CD14-positive monocyte (primary cell): Measurements from ENCODE around the gene DCLK1. TPM values are rescaled to one million over a fixed set of nuclear protein-coding genes. Genes with fewer than 3 reads are reported as not detected.

Experiments used
- DNase-seq, 3 donors: peaks; one replicate each; pipeline ENCODE4 v3.0.0-alpha.2; 2011 to 2022
- H2AFZ ChIP-seq: 2 replicates; pipeline ENCODE4 v1.6.0; 2012; ENCODE audit warnings: mild to moderate bottlenecking, low read depth, low read length, inconsistent platforms; ENCODE audit not compliant: insufficient read depth, poor library complexity, severe bottlenecking
- H3K27ac ChIP-seq, 2 donors: 1 replicate in 1 of 2; 2 replicates in 1 of 2; pipeline ENCODE4 v1.5.1; 2012 to 2013; ENCODE audit warnings: low read length in 2 of 2, control low read depth in 1 of 2, inconsistent platforms in 1 of 2, low read depth in 1 of 2, mild to moderate bottlenecking in 1 of 2
- H3K27me3 ChIP-seq, 2 donors: one replicate each; pipeline versions ENCODE4 v1.6.0 to v1.6.1; 2011 to 2013; ENCODE audit warnings: low read length in 2 of 2; ENCODE audit not compliant: control insufficient read depth in 2 of 2, insufficient read depth in 2 of 2
- H3K36me3 ChIP-seq, 2 donors: replicated peaks in 1 of 2; 1 replicate in 1 of 2; 2 replicates in 1 of 2; pipeline versions ENCODE4 v1.5.1 to v1.6.1; 2012 to 2013; ENCODE audit warnings: low read length in 2 of 2, control low read depth in 1 of 2, inconsistent platforms in 1 of 2, mild to moderate bottlenecking in 1 of 2; ENCODE audit not compliant: insufficient read depth in 2 of 2, control insufficient read depth in 1 of 2
- H3K4me1 ChIP-seq, 2 donors: 1 replicate in 1 of 2; 2 replicates in 1 of 2; pipeline versions ENCODE4 v1.5.1 to v1.6.1; 2012 to 2013; ENCODE audit warnings: low read length in 2 of 2, control low read depth in 1 of 2, inconsistent platforms in 1 of 2, mild to moderate bottlenecking in 1 of 2, moderate library complexity in 1 of 2; ENCODE audit not compliant: insufficient read depth in 2 of 2, control insufficient read depth in 1 of 2
- H3K4me2 ChIP-seq: replicated peaks from 2 replicates; pipeline ENCODE3; 2012; ENCODE audit warnings: low read length, moderate library complexity, mild to moderate bottlenecking; ENCODE audit not compliant: poor library complexity, severe bottlenecking; ENCODE audit errors: extremely low read depth
- H3K4me3 ChIP-seq, 3 experiments: fragments of 200-600 bp in 1 of 3; sonication (generic) in 1 of 3; replicated peaks in 1 of 3; 1 replicate in 2 of 3; 2 replicates in 1 of 3; pipeline ENCODE4 v1.5.1; 2011 to 2013; ENCODE audit warnings: low read length in 3 of 3, mild to moderate bottlenecking in 3 of 3, control low read depth in 2 of 3, low read depth in 2 of 3, inconsistent platforms in 1 of 3, moderate library complexity in 1 of 3
- H3K79me2 ChIP-seq: 2 replicates; pipeline ENCODE4 v1.6.0; 2012; ENCODE audit warnings: mild to moderate bottlenecking, control low read depth, inconsistent platforms, low read length, moderate library complexity; ENCODE audit not compliant: insufficient read depth
- H3K9ac ChIP-seq: 2 replicates; pipeline ENCODE4 v1.6.0; 2017; ENCODE audit warnings: low read length, mild to moderate bottlenecking; ENCODE audit not compliant: insufficient read depth, poor library complexity, severe bottlenecking
- H3K9me3 ChIP-seq, 2 donors: replicated peaks in 1 of 2; 1 replicate in 1 of 2; 2 replicates in 1 of 2; pipeline versions ENCODE4 v1.5.1 to v1.6.1; 2012 to 2013; ENCODE audit warnings: low read length in 2 of 2, control low read depth in 1 of 2; ENCODE audit not compliant: control insufficient read depth in 1 of 2, insufficient read depth in 1 of 2
- H4K20me1 ChIP-seq: 2 replicates; pipeline ENCODE4 v1.6.0; 2012; ENCODE audit warnings: mild to moderate bottlenecking, low read length, control low read depth, moderate library complexity; ENCODE audit not compliant: insufficient read depth
- H3K27ac Mint-ChIP-seq, 7 donors: one replicate each; pipeline ENCODE4 v1.8.0; 2020; ENCODE audit warnings: mild to moderate bottlenecking in 7 of 7, mixed read lengths in 7 of 7, moderate library complexity in 6 of 7, inconsistent platforms in 2 of 7
- H3K27me3 Mint-ChIP-seq, 3 donors: one replicate each; pipeline ENCODE4 v1.8.0; 2021 to 2022; ENCODE audit warnings: low read depth in 3 of 3, mild to moderate bottlenecking in 3 of 3, mixed read lengths in 3 of 3, moderate library complexity in 3 of 3, inconsistent platforms in 1 of 3
- H3K36me3 Mint-ChIP-seq, 2 donors: one replicate each; pipeline ENCODE4 v1.8.0; 2020; ENCODE audit warnings: mixed read lengths in 2 of 2, inconsistent platforms in 1 of 2, mild to moderate bottlenecking in 1 of 2
- H3K4me1 Mint-ChIP-seq: one replicate; pipeline ENCODE4 v1.8.0; 2020; ENCODE audit warnings: mild to moderate bottlenecking, mixed read lengths
- H3K4me3 Mint-ChIP-seq, 2 donors: one replicate each; pipeline ENCODE4 v1.8.0; 2020; ENCODE audit warnings: mild to moderate bottlenecking in 2 of 2, mixed read lengths in 2 of 2, moderate library complexity in 1 of 2
- H3K9me3 Mint-ChIP-seq, 7 donors: one replicate each; pipeline ENCODE4 v1.8.0; 2020 to 2022; ENCODE audit warnings: mixed read lengths in 7 of 7, mild to moderate bottlenecking in 6 of 7, moderate library complexity in 6 of 7, inconsistent platforms in 2 of 7
- WGBS: methylation state at CpG from one replicate; pipeline ENCODE4 v1.1.5; 2013; ENCODE audit warnings: missing lambda C conversion rate; ENCODE audit not compliant: insufficient coverage; 5-methylcytosine and 5-hydroxymethylcytosine counted together
- intact Hi-C, 2 donors: fragments of 100-400 bp; cut with micrococcal nuclease; formaldehyde crosslinking; loops; one replicate each; pipeline versions ENCODE4 v1.15.0 to v1.15.1; 2023
- polyA plus RNA-seq, 3 donors: library from polyadenylated mRNA; depleted of rRNA in 1 of 3; unstranded in 2 of 3; stranded (reverse) in 1 of 3; fragments of 300-500 nt in 2 of 3; fragments of >200 nt in 1 of 3; fragmentation: Illumina TruSeq in 2 of 3; gene quantifications; 1 replicate in 2 of 3; 2 replicates in 1 of 3; pipeline ENCODE4 v1.2.3, GENCODE V29; 2012 to 2021
- TF ChIP-seq, protein P1 (sequence below): fragments of 200-600 bp; IDR thresholded peaks from one replicate; pipeline ENCODE4 v1.8.0; 2022; ENCODE audit warnings: antibody characterized with exemption, mild to moderate bottlenecking

The DCLK1 gene
- polyA plus RNA-seq, 3 donors, result not detected

GRCh38 chr13:35964863-35965180 is 166.4 kb downstream of the DCLK1 start:
- no peak for DNase-seq
- H3K4me3 ChIP-seq, result no peak overlapping the region
- Mint-ChIP-seq H3K27me3 (peaks cover 0 to 4% (median 2%) of the 10 kb centered on the region in 3 donors), H3K27ac (no peak overlapping the region), H3K36me3 (no peaks in the 10 kb centered on the region), H3K4me3 (no peak overlapping the region), H3K9me3 (peaks cover 0 to 12% (median 7%) of the 10 kb centered on the region in 7 donors), H3K4me1 (no peaks in the 10 kb centered on the region)
- H3K27me3 ChIP-seq, result no peaks in the 10 kb centered on the region
- no peak overlapping the region for H3K4me2 ChIP-seq
- peaks cover 0 to 5% of the 10 kb centered on the region in 2 donors for H3K9me3 ChIP-seq
- no peaks in the 10 kb centered on the region for H4K20me1 ChIP-seq
- 86% methylated on average over 2 of the region's 4 CpGs for WGBS
- H2AFZ ChIP-seq, result no peak overlapping the region
- H3K9ac ChIP-seq, result no peak overlapping the region
- TF ChIP-seq, protein P1, sequence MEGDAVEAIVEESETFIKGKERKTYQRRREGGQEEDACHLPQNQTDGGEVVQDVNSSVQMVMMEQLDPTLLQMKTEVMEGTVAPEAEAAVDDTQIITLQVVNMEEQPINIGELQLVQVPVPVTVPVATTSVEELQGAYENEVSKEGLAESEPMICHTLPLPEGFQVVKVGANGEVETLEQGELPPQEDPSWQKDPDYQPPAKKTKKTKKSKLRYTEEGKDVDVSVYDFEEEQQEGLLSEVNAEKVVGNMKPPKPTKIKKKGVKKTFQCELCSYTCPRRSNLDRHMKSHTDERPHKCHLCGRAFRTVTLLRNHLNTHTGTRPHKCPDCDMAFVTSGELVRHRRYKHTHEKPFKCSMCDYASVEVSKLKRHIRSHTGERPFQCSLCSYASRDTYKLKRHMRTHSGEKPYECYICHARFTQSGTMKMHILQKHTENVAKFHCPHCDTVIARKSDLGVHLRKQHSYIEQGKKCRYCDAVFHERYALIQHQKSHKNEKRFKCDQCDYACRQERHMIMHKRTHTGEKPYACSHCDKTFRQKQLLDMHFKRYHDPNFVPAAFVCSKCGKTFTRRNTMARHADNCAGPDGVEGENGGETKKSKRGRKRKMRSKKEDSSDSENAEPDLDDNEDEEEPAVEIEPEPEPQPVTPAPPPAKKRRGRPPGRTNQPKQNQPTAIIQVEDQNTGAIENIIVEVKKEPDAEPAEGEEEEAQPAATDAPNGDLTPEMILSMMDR, result no peak
- H3K4me1 ChIP-seq, result no peaks in the 10 kb centered on the region
- no peaks in the 10 kb centered on the region for H3K79me2 ChIP-seq
- intact Hi-C loops, result no loop called here
- H3K27ac ChIP-seq, result no peak overlapping the region
- no peaks in the 10 kb centered on the region for H3K36me3 ChIP-seq

GRCh38 chr13:35964011-35964862 is 166.9 kb downstream of the DCLK1 start:
- Histone ChIP-seq H3K4me2 (no peak overlapping the region), H3K27ac (no peak overlapping the region), H2AFZ (no peak overlapping the region), H3K79me2 (no peaks in the 10 kb centered on the region), H3K4me1 (no peaks in the 10 kb centered on the region), H3K9ac (no peak overlapping the region), H3K9me3 (no peaks in the 10 kb centered on the region), H3K4me3 (no peak overlapping the region), H3K27me3 (no peaks in the 10 kb centered on the region), H4K20me1 (no peaks in the 10 kb centered on the region), H3K36me3 (no peaks in the 10 kb centered on the region)
- Mint-ChIP-seq H3K9me3 (peaks cover 0 to 12% (median 7%) of the 10 kb centered on the region in 7 donors), H3K27ac (no peak overlapping the region), H3K36me3 (no peaks in the 10 kb centered on the region), H3K27me3 (peaks cover 0 to 2% (median 2%) of the 10 kb centered on the region in 3 donors), H3K4me3 (no peak overlapping the region), H3K4me1 (no peaks in the 10 kb centered on the region)
- TF ChIP-seq, protein P1, result no peak
- intact Hi-C loops, result no loop called here
- no peak for DNase-seq
- WGBS, result 80% methylated on average over 4 of the region's 6 CpGs
